C4-2B (cell line): ENCODE results near the gene EEF2K.

ENCODE experiments used
- CTCF ChIP-seq: fragments of 450-650 bp; conservative IDR thresholded peaks from 2 replicates; pipeline ENCODE4 v1.5.1; 2017; ENCODE audit warnings: mild to moderate bottlenecking
- ZFX ChIP-seq: fragments of 450-650 bp; IDR thresholded peaks from 2 replicates; pipeline ENCODE4 v1.6.1; 2017

GRCh38 chr16:22252317-22252716, 46.2 kb downstream of the EEF2K start:
- TF ChIP-seq CTCF (no peak), ZFX (no peak)
